ENCODE data around the gene PAPSS2. TPM values are rescaled to one million over a fixed set of nuclear protein-coding genes. Genes with fewer than 3 reads are reported as not detected.

PAPSS2 gene
- total RNA-seq, 2 experiments from 2014 or later, result not detected

DNA sequence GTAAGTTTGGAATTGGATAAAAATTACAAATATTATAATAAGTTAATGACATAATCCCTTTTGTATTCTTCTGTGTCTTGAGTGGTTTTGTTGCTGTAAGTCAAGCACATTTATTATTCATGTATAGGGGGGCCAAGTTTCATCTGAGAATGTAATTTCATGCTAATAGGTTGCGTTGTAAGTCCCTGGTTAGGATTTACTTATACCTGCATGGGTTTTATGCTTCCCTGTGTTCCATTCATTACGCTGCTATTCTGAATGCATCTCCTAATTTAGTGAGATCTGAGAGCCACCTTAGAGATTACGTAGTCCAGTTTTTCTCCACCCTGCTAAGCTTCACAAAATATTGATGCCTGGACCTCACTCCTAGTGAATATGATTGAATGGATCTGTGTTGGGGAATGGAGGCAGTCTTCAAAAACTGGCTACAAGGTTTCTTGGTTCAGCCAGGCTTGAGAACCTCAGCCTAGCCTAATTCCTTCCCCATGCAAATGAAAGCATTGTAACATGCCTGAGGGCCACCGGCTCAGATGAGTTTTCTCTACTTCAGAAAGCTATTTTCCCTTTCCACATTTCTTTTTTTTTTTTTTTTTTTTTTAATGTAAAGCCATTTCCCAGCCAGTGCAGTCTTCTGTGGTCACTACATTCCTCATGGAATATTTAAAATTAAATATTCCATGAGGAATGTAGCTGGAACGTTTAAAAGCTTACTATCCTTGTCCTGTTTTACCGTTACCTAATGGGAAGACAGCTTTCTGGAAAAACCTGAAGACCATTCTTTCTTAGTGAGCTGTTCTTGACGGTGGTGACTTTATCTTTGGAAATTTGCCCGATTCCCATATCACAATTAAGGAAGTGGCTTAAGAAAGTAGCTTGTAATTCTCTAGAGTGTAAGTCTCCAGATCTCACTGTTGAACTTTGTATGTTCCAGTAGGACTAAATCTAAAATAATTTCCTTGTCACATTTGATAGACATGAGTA is 16.0 kb downstream of the PAPSS2 start:
- H3K9me3 ChIP-seq (ENCODE audit: low read length), result no peaks in the 10 kb centered on the region
- ChIA-PET CTCF (ENCODE audit: unreplicated experiment) (no interaction called here), POLR2A (interaction anchor here (0.5 to 1.0 kb wide), 4 partner anchors 14 to 964 kb away, joined by 3 to 5 read pairs (median 4); no protein-coding TSS in a partner anchor)
- H3K9me2 ChIP-seq (ENCODE audit: insufficient read depth, low read length), result no peaks in the 10 kb centered on the region
- no peaks in the 10 kb centered on the region for H3K79me2 ChIP-seq (ENCODE audit: insufficient read depth, low read depth, low read length)
- no peak for DNase-seq (ENCODE audit: low spot score)
- H3K4me2 ChIP-seq (ENCODE audit: low read length), result no peak overlapping the region
- no peak overlapping the region for H3K27ac ChIP-seq (ENCODE audit: low read depth, low read length, poor library complexity, severe bottlenecking)
- intact Hi-C loops (cut with micrococcal nuclease; ENCODE audit: unreplicated experiment), result no loop called here
- H2AFZ ChIP-seq (ENCODE audit: low read length), result no peak overlapping the region
- no peaks in the 10 kb centered on the region for H3K36me3 ChIP-seq (ENCODE audit: insufficient read depth, low read length)
- no peak for TF ChIP-seq EZH2phosphoT487 (IDR thresholded peaks at IDR 0.05; ENCODE audit: borderline replicate concordance, low read depth, low read length)
- TF ChIP-seq CTCF (conservative IDR thresholded peaks at IDR 0.05; ENCODE audit: low read length), result no peak
- BruUV-seq (replicated peaks), result no TSS peak
- H4K20me1 ChIP-seq (ENCODE audit: insufficient read depth, low read length), result no peaks in the 10 kb centered on the region
- no peak overlapping the region for H3K4me3 ChIP-seq (ENCODE audit: low read depth, low read length, poor library complexity, severe bottlenecking)
- no peaks in the 10 kb centered on the region for H3K4me1 ChIP-seq (ENCODE audit: insufficient read depth, low read length, poor library complexity, severe bottlenecking)

- Histone ChIP-seq H3K27ac (ENCODE audit: low read depth, low read length, poor library complexity, severe bottlenecking) (no peak overlapping the region), H3K4me3 (ENCODE audit: low read depth, low read length, poor library complexity, severe bottlenecking) (no peak overlapping the region), H2AFZ (ENCODE audit: low read length) (no peak overlapping the region), H3K9me3 (ENCODE audit: low read length) (no peaks in the 10 kb centered on the region), H3K4me2 (ENCODE audit: low read length) (no peak overlapping the region), H3K4me1 (ENCODE audit: insufficient read depth, low read length, poor library complexity, severe bottlenecking) (no peaks in the 10 kb centered on the region), H4K20me1 (ENCODE audit: insufficient read depth, low read length) (no peaks in the 10 kb centered on the region), H3K36me3 (ENCODE audit: insufficient read depth, low read length) (no peaks in the 10 kb centered on the region), H3K9me2 (ENCODE audit: insufficient read depth, low read length) (no peaks in the 10 kb centered on the region), H3K79me2 (ENCODE audit: insufficient read depth, low read depth, low read length) (no peaks in the 10 kb centered on the region)
- DNase-seq (ENCODE audit: low spot score), result no peak
- CTCF ChIA-PET (ENCODE audit: unreplicated experiment), result no interaction called here
- no TSS peak for BruUV-seq (replicated peaks)
- POLR2A ChIA-PET, result interaction anchor here (1.1 kb wide), 1 partner anchor 10 kb away, joined by 3 read pairs; no protein-coding TSS in a partner anchor
- no peak for TF ChIP-seq CTCF (conservative IDR thresholded peaks at IDR 0.05; ENCODE audit: low read length)
- no peak for TF ChIP-seq EZH2phosphoT487 (IDR thresholded peaks at IDR 0.05; ENCODE audit: borderline replicate concordance, low read depth, low read length)
- intact Hi-C loops (cut with micrococcal nuclease; ENCODE audit: unreplicated experiment), result no loop called here
These were observed 17.9 kb downstream of the PAPSS2 start for GRCh38 chr10:87677595-87677994.

- no peaks in the 10 kb centered on the region for H4K20me1 ChIP-seq (ENCODE audit: insufficient read depth, low read length)
- no peak overlapping the region for H3K27ac ChIP-seq (ENCODE audit: low read depth, low read length, poor library complexity, severe bottlenecking)
- no peaks in the 10 kb centered on the region for H3K4me1 ChIP-seq (ENCODE audit: insufficient read depth, low read length, poor library complexity, severe bottlenecking)
- no peaks in the 10 kb centered on the region for H3K79me2 ChIP-seq (ENCODE audit: insufficient read depth, low read depth, low read length)
- no peak overlapping the region for H2AFZ ChIP-seq (ENCODE audit: low read length)
- no peak overlapping the region for H3K4me3 ChIP-seq (ENCODE audit: low read depth, low read length, poor library complexity, severe bottlenecking)
- intact Hi-C loops (cut with micrococcal nuclease; ENCODE audit: unreplicated experiment), result no loop called here
- ChIA-PET CTCF (ENCODE audit: unreplicated experiment) (no interaction called here), POLR2A (no interaction called here)
- no TSS peak for BruUV-seq (replicated peaks)
- TF ChIP-seq EZH2phosphoT487 (IDR thresholded peaks at IDR 0.05; ENCODE audit: borderline replicate concordance, low read depth, low read length) (no peak), CTCF (conservative IDR thresholded peaks at IDR 0.05; ENCODE audit: low read length) (no peak)
- H3K9me2 ChIP-seq (ENCODE audit: insufficient read depth, low read length), result no peaks in the 10 kb centered on the region
- DNase-seq (ENCODE audit: low spot score), result no peak
- H3K36me3 ChIP-seq (ENCODE audit: insufficient read depth, low read length), result no peaks in the 10 kb centered on the region
- no peak overlapping the region for H3K4me2 ChIP-seq (ENCODE audit: low read length)
- H3K9me3 ChIP-seq (ENCODE audit: low read length), result no peaks in the 10 kb centered on the region
These were observed 18.6 kb downstream of the PAPSS2 start for GRCh38 chr10:87678302-87678701.
